DOHH2 (cell line): ENCODE results near the gene TIRAP.

Experiments
- H3F3A ChIP-seq: fragments of 200-600 bp; sonication (generic), shearing (Covaris generic); 2 replicates; pipeline ENCODE4 v1.6.0; 2016; ENCODE audit warnings: antibody characterized with exemption, mild to moderate bottlenecking; ENCODE audit not compliant: control insufficient read depth, insufficient read depth
- H3K27ac ChIP-seq: fragments of 200-600 bp; sonication (generic); 2 replicates; pipeline ENCODE4 v1.5.1; 2014; ENCODE audit warnings: low read depth, mild to moderate bottlenecking, low read length, moderate library complexity
- H3K27me3 ChIP-seq: fragments of 200-600 bp; sonication (generic); 2 replicates; pipeline ENCODE4 v1.6.1; 2014; ENCODE audit warnings: mild to moderate bottlenecking, low read length, mixed read lengths; ENCODE audit not compliant: control insufficient read depth
- H3K36me3 ChIP-seq: fragments of 200-600 bp; sonication (generic); 2 replicates; pipeline ENCODE4 v1.6.1; 2014; ENCODE audit warnings: mild to moderate bottlenecking, low read length, moderate library complexity, mixed read lengths; ENCODE audit not compliant: control insufficient read depth
- H3K4me1 ChIP-seq: fragments of 200-600 bp; sonication (generic); 2 replicates; pipeline ENCODE4 v1.6.1; 2014; ENCODE audit warnings: mild to moderate bottlenecking, low read length, mixed read lengths; ENCODE audit not compliant: control insufficient read depth
- H3K4me2 ChIP-seq: fragments of 200-600 bp; sonication (generic); 2 replicates; pipeline ENCODE4 v1.6.0; 2014; ENCODE audit warnings: mild to moderate bottlenecking, low read length, moderate library complexity
- H3K4me3 ChIP-seq: fragments of 200-600 bp; sonication (generic); 2 replicates; pipeline ENCODE4 v1.5.1; 2014; ENCODE audit warnings: mild to moderate bottlenecking, low read length, mixed read lengths
- H3K79me2 ChIP-seq: fragments of 200-600 bp; sonication (generic); 2 replicates; pipeline ENCODE4 v1.6.1; 2014; ENCODE audit warnings: mild to moderate bottlenecking, low read length, mixed read lengths; ENCODE audit not compliant: control insufficient read depth
- H3K9me2 ChIP-seq: fragments of 200-600 bp; sonication (generic); replicated peaks from 2 replicates; pipeline ENCODE4 v1.6.1; 2014; ENCODE audit warnings: mild to moderate bottlenecking, low read length, mixed read lengths; ENCODE audit not compliant: control insufficient read depth
- H3K9me3 ChIP-seq: fragments of 200-600 bp; sonication (generic); 2 replicates; pipeline ENCODE4 v1.6.1; 2014; ENCODE audit warnings: antibody characterized with exemption, low read length, mixed read lengths; ENCODE audit not compliant: control insufficient read depth, insufficient read depth
- H4K20me1 ChIP-seq: fragments of 200-600 bp; sonication (generic); 2 replicates; pipeline ENCODE4 v1.6.0; 2014; ENCODE audit warnings: low read depth, mild to moderate bottlenecking, antibody characterized with exemption, low read length, moderate library complexity; ENCODE audit not compliant: control insufficient read depth, insufficient read depth
- CTCF ChIP-seq: fragments of 200-600 bp; sonication (generic); IDR thresholded peaks from one replicate; pipeline ENCODE4 v1.5.1; 2014; ENCODE audit warnings: antibody characterized with exemption, mild to moderate bottlenecking, low read depth, low read length; ENCODE audit not compliant: poor library complexity, severe bottlenecking
- EZH2phosphoT487 ChIP-seq: fragments of 200-600 bp; sonication (generic); IDR thresholded peaks from 2 replicates; pipeline ENCODE4 v1.6.1; 2017; ENCODE audit warnings: borderline replicate concordance, mild to moderate bottlenecking, antibody characterized with exemption, low read length, moderate library complexity, mixed read lengths

The TIRAP gene

GRCh38 chr11:126327281-126328000 is 44.5 kb downstream of the TIRAP start:
- Histone ChIP-seq H3K4me2 (no peak overlapping the region), H4K20me1 (no peaks in the 10 kb centered on the region), H3K4me1 (no peaks in the 10 kb centered on the region), H3K79me2 (no peaks in the 10 kb centered on the region; the same call in 1 of the 2 replicates), H3K9me2 (no peaks in the 10 kb centered on the region), H3K27ac (no peak overlapping the region), H3K27me3 (no peaks in the 10 kb centered on the region), H3K4me3 (no peak overlapping the region), H3K9me3 (no peaks in the 10 kb centered on the region), H3K36me3 (peaks cover 12% of the 10 kb centered on the region), H3F3A (no peaks in the 10 kb centered on the region)
- TF ChIP-seq CTCF (no peak), EZH2phosphoT487 (no peak)

- Histone ChIP-seq H3K4me2 (no peak overlapping the region), H3K79me2 (no peaks in the 10 kb centered on the region; the same call in 1 of the 2 replicates)
These were observed 45.1 kb downstream of the TIRAP start for GRCh38 chr11:126328001-126328390.

GRCh38 chr11:126328444-126328843 is 45.6 kb downstream of the TIRAP start:
- Histone ChIP-seq H4K20me1 (no peaks in the 10 kb centered on the region), H3K79me2 (no peaks in the 10 kb centered on the region; the same call in 1 of the 2 replicates), H3K4me1 (no peaks in the 10 kb centered on the region), H3K27ac (no peak overlapping the region), H3F3A (no peaks in the 10 kb centered on the region), H3K27me3 (no peaks in the 10 kb centered on the region), H3K4me3 (no peak overlapping the region), H3K4me2 (no peak overlapping the region), H3K9me3 (no peaks in the 10 kb centered on the region), H3K36me3 (peaks cover 12% of the 10 kb centered on the region), H3K9me2 (no peaks in the 10 kb centered on the region)
- TF ChIP-seq CTCF, result no peak
- TF ChIP-seq EZH2phosphoT487, result no peak

More at GRCh38 chr11:126328001-126328390, 45.1 kb downstream of the TIRAP start:
- peaks cover 12% of the 10 kb centered on the region for H3K36me3 ChIP-seq
- no peaks in the 10 kb centered on the region for H3K27me3 ChIP-seq
- no peaks in the 10 kb centered on the region for H3K9me2 ChIP-seq
- no peaks in the 10 kb centered on the region for H3F3A ChIP-seq
- H4K20me1 ChIP-seq, result no peaks in the 10 kb centered on the region
- H3K27ac ChIP-seq, result no peak overlapping the region
- H3K4me1 ChIP-seq, result no peaks in the 10 kb centered on the region
- no peak for TF ChIP-seq EZH2phosphoT487
- TF ChIP-seq CTCF, result no peak
- no peaks in the 10 kb centered on the region for H3K9me3 ChIP-seq
- no peak overlapping the region for H3K4me3 ChIP-seq
